ENCODE results near the gene ROR2. TPM values are rescaled to one million over a fixed set of nuclear protein-coding genes. Genes with fewer than 3 reads are reported as not detected.

Gene ROR2
- total and polyA plus RNA-seq, 8 donors = 3.0 to 21.4 (median 9.8) TPM

GRCh38 chr9:91744114-91744513, 205.9 kb downstream of the ROR2 start:
- 76 to 93% (median 91%) methylated on average over 7 of the region's 7 CpGs for WGBS, 5 donors
- intact Hi-C loops (cut with DNase I; ENCODE audit: low total_unique reads) = no loop called here

GRCh38 chr9:91741522-91741921, 208.5 kb downstream of the ROR2 start:
- peak in 1 of 3 donors; percentile 30 for TF ChIP-seq POLR2AphosphoS5 (IDR thresholded peaks at IDR 0.05)
- no peak for TF ChIP-seq POLR2A (IDR thresholded peaks at IDR 0.05)

More at GRCh38 chr9:91744114-91744513, 205.9 kb downstream of the ROR2 start:
- H3K36me3 ChIP-seq = no peaks in the 10 kb centered on the region
- H3K9me3 ChIP-seq = no peaks in the 10 kb centered on the region
- H3K27ac ChIP-seq = no peak overlapping the region
- no peaks in the 10 kb centered on the region for H3K27me3 ChIP-seq
- TF ChIP-seq POLR2A (IDR thresholded peaks at IDR 0.05) = no peak
- TF ChIP-seq POLR2AphosphoS5 (IDR thresholded peaks at IDR 0.05) = no peak
- TF ChIP-seq CTCF (IDR thresholded peaks at IDR 0.05) = no peak
- TF ChIP-seq EP300 (IDR thresholded peaks at IDR 0.05) = no peak
- H3K4me3 ChIP-seq = no peak overlapping the region
- DNase-seq = no peak
- H3K4me1 ChIP-seq = peaks cover 0 to 12% (median 5%) of the 10 kb centered on the region in 4 donors

DNA sequence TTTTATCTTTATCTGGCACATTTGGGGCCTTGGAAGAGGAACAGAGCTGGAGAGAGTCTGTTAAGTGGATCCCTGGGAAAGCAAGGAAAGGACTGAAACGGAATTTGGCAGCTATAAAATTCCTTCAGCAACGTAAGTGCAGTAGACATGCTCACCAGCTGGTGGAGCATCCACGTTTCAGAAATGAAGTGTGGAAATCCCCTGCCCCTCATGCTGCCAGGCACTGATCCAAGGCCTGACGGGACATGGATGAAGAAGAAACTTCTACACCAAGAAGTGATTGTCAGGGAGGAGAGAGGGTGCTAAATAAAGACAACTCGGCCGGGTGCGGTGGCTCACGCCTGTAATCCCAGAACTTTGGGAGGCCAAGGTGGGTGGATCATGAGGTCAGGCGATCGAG, 209.3 kb downstream of the ROR2 start:
- Histone ChIP-seq H3K27ac (peak overlapping the region in 2 of 5 donors; percentile 29 to 39), H3K4me3 (no peak overlapping the region), H3K9me3 (no peaks in the 10 kb centered on the region), H3K36me3 (peaks cover 0 to 18% (median 16%) of the 10 kb centered on the region in 4 donors), H3K4me1 (peaks cover 0 to 12% (median 5%) of the 10 kb centered on the region in 4 donors), H3K27me3 (no peaks in the 10 kb centered on the region)
- TF ChIP-seq POLR2AphosphoS5 (IDR thresholded peaks at IDR 0.05) (peak in 1 of 3 donors; percentile 10), CTCF (IDR thresholded peaks at IDR 0.05) (peak in 1 of 7 experiments; percentile 12), POLR2A (IDR thresholded peaks at IDR 0.05) (no peak), EP300 (IDR thresholded peaks at IDR 0.05) (no peak)
- peak in 1 of 2 donors; percentile 83 for DNase-seq
- 60 to 77% (median 72%) methylated on average over 10 of the region's 10 CpGs for WGBS, 5 donors
- intact Hi-C loops (cut with DNase I; ENCODE audit: low total_unique reads) = no loop called here

More at GRCh38 chr9:91741522-91741921, 208.5 kb downstream of the ROR2 start:
- Histone ChIP-seq H3K4me1 (peaks cover 0 to 12% (median 5%) of the 10 kb centered on the region in 4 donors), H3K27ac (peak overlapping the region in 2 of 5 donors; percentile 29 to 39), H3K27me3 (no peaks in the 10 kb centered on the region), H3K9me3 (no peaks in the 10 kb centered on the region), H3K36me3 (peaks cover 0 to 10% (median 8%) of the 10 kb centered on the region in 4 donors), H3K4me3 (no peak overlapping the region)
- intact Hi-C loops (cut with DNase I; ENCODE audit: low total_unique reads) = no loop called here
- no peak for DNase-seq

GRCh38 chr9:91736898-91737601, 213.0 kb downstream of the ROR2 start:
- TF ChIP-seq EP300 (IDR thresholded peaks at IDR 0.05) (no peak), POLR2AphosphoS5 (IDR thresholded peaks at IDR 0.05) (no peak), POLR2A (IDR thresholded peaks at IDR 0.05) (no peak), CTCF (IDR thresholded peaks at IDR 0.05) (no peak)
- 74 to 92% (median 89%) methylated on average over 16 of the region's 16 CpGs for WGBS, 5 donors
- Histone ChIP-seq H3K4me3 (no peak overlapping the region), H3K4me1 (peaks cover 0 to 20% (median 11%) of the 10 kb centered on the region in 4 donors), H3K9me3 (no peaks in the 10 kb centered on the region), H3K36me3 (peaks cover 0 to 39% (median 27%) of the 10 kb centered on the region in 4 donors), H3K27ac (no peak overlapping the region), H3K27me3 (no peaks in the 10 kb centered on the region)
- no peak for DNase-seq
- intact Hi-C loops (cut with DNase I; ENCODE audit: low total_unique reads) = no loop called here

GRCh38 chr9:91736311-91736710, 213.7 kb downstream of the ROR2 start:
- no peak for DNase-seq
- peaks cover 2 to 44% (median 35%) of the 10 kb centered on the region in 4 donors for H3K36me3 ChIP-seq
- no peak overlapping the region for H3K27ac ChIP-seq
- TF ChIP-seq POLR2AphosphoS5 (IDR thresholded peaks at IDR 0.05) (no peak), EP300 (IDR thresholded peaks at IDR 0.05) (no peak), POLR2A (IDR thresholded peaks at IDR 0.05) (no peak), CTCF (IDR thresholded peaks at IDR 0.05) (no peak)
- WGBS, 5 donors = 87 to 95% (median 94%) methylated on average over 5 of the region's 5 CpGs
- H3K9me3 ChIP-seq = no peaks in the 10 kb centered on the region
- no peak overlapping the region for H3K4me3 ChIP-seq
- H3K4me1 ChIP-seq = peaks cover 0 to 14% (median 8%) of the 10 kb centered on the region in 4 donors
- no peaks in the 10 kb centered on the region for H3K27me3 ChIP-seq
- intact Hi-C loops (cut with DNase I; ENCODE audit: low total_unique reads) = no loop called here
